ENCODE measurements around the gene PARP12.

GRCh38 chr7:140078392-140078791, 15.6 kb upstream of the PARP12 start:
- TF ChIP-seq CTCF (IDR thresholded peaks at IDR 0.05), result no peak
- TF ChIP-seq POLR2A (IDR thresholded peaks at IDR 0.05), result no peak

Data from ovary (tissue), 3 donors.